SH-SY5Y (cell line): ENCODE measurements around the gene TRPM3.

Source experiments
- GATA2 ChIP-seq: IDR thresholded peaks from 2 replicates; pipeline ENCODE4 v1.6.1; 2011; ENCODE audit warnings: mild to moderate bottlenecking, low read depth, low read length
- GATA3 ChIP-seq: IDR thresholded peaks from 2 replicates; pipeline ENCODE4 v1.6.1; 2011; ENCODE audit warnings: low read depth, mild to moderate bottlenecking, low read length, moderate library complexity

- TF ChIP-seq GATA2 (no peak), GATA3 (no peak)
These were observed 197.5 kb downstream of the TRPM3 start for GRCh38 chr9:70923961-70924360.
